Thyroid gland (tissue), 4 donors: ENCODE results near the gene ARMC9. TPM values are rescaled to one million over a fixed set of nuclear protein-coding genes. Genes with fewer than 3 reads are reported as not detected.

Experiments used
- DNase-seq, 2 donors: peaks; one replicate each; pipeline ENCODE4 v3.0.0-alpha.2; 2019
- H3K27ac ChIP-seq, 3 donors: fragments of 200-600 bp; sonication (generic); 1 replicate in 2 of 3; 2 replicates in 1 of 3; pipeline ENCODE4 v1.5.1; 2016 to 2019; ENCODE audit warnings: mild to moderate bottlenecking in 1 of 3, moderate library complexity in 1 of 3
- H3K27me3 ChIP-seq: fragments of 200-600 bp; sonication (generic); one replicate; pipeline ENCODE4 v1.5.1; 2019
- H3K36me3 ChIP-seq, 2 donors: fragments of 200-600 bp; sonication (generic); one replicate each; pipeline ENCODE4 v1.5.1; 2016 to 2019
- H3K4me1 ChIP-seq, 2 donors: fragments of 200-600 bp; sonication (generic); one replicate each; pipeline ENCODE4 v1.5.1; 2017 to 2019
- H3K4me3 ChIP-seq, 3 donors: fragments of 200-600 bp; sonication (generic); replicated peaks in 1 of 3; 1 replicate in 2 of 3; 2 replicates in 1 of 3; pipeline ENCODE4 v1.5.1; 2016; ENCODE audit warnings: mild to moderate bottlenecking in 1 of 3
- H3K9me3 ChIP-seq: fragments of 200-600 bp; sonication (generic); one replicate; pipeline ENCODE4 v1.5.1; 2017
- CTCF ChIP-seq, 6 experiments: fragments of 200-600 bp in 3 of 6; fragments of 450-650 bp in 3 of 6; sonication (generic) in 3 of 6; IDR thresholded peaks; one replicate each; pipeline ENCODE4 v1.5.1; 2016 to 2019; ENCODE audit warnings: antibody characterized with exemption in 6 of 6, mild to moderate bottlenecking in 2 of 6, inconsistent platforms in 1 of 6, moderate library complexity in 1 of 6
- POLR2A ChIP-seq, 2 donors: fragments of 450-650 bp; IDR thresholded peaks; one replicate each; pipeline ENCODE4 v1.6.1; 2017; ENCODE audit warnings: antibody characterized with exemption in 2 of 2, mild to moderate bottlenecking in 2 of 2, moderate library complexity in 1 of 2
- WGBS, 2 donors: methylation state at CpG; one replicate each; pipeline ENCODE4 v1.1.5; 2017; 5-methylcytosine and 5-hydroxymethylcytosine counted together
- intact Hi-C: fragments of 100-400 bp; cut with DNase I; formaldehyde crosslinking; loops from one replicate; pipeline ENCODE4 v1.15.1; 2023
- total RNA-seq, 4 donors: library from RNA; depleted of rRNA; stranded (reverse); fragments of >200 nt; gene quantifications; one replicate each; pipeline ENCODE4 v1.2.3, GENCODE V29; 2016

Gene ARMC9
- total RNA-seq, 4 donors from 2014 or later: 20.3 to 30.7 (median 28.0) TPM

GRCh38 chr2:231257763-231258162, 59.3 kb downstream of the ARMC9 start:
- DNase-seq: no peak
- H3K27ac ChIP-seq: no peak overlapping the region
- H3K4me3 ChIP-seq: no peak overlapping the region
- peaks cover 0 to 6% of the 10 kb centered on the region in 2 donors for H3K36me3 ChIP-seq
- TF ChIP-seq POLR2A (IDR thresholded peaks at IDR 0.05) (no peak), CTCF (IDR thresholded peaks at IDR 0.05) (no peak)
- no peaks in the 10 kb centered on the region for H3K27me3 ChIP-seq
- H3K9me3 ChIP-seq: no peaks in the 10 kb centered on the region
- intact Hi-C loops: no loop called here
- no peaks in the 10 kb centered on the region for H3K4me1 ChIP-seq
- 94 to 99% methylated on average over 4 of the region's 4 CpGs for WGBS, 2 donors

- Histone ChIP-seq H3K27ac (no peak overlapping the region), H3K36me3 (peaks cover 2 to 6% of the 10 kb centered on the region in 2 donors), H3K27me3 (no peaks in the 10 kb centered on the region), H3K9me3 (no peaks in the 10 kb centered on the region), H3K4me1 (no peaks in the 10 kb centered on the region), H3K4me3 (no peak overlapping the region)
- TF ChIP-seq CTCF (IDR thresholded peaks at IDR 0.05): no peak
- TF ChIP-seq POLR2A (IDR thresholded peaks at IDR 0.05): no peak
- DNase-seq: no peak
- intact Hi-C loops: no loop called here
- 94 to 97% methylated on average over 4 of the region's 4 CpGs for WGBS, 2 donors
These were observed 60.3 kb downstream of the ARMC9 start for GRCh38 chr2:231258701-231259100.

GRCh38 chr2:231259104-231259503, 60.7 kb downstream of the ARMC9 start:
- Histone ChIP-seq H3K27me3 (no peaks in the 10 kb centered on the region), H3K4me3 (no peak overlapping the region), H3K36me3 (peaks cover 2 to 6% of the 10 kb centered on the region in 2 donors), H3K4me1 (no peaks in the 10 kb centered on the region), H3K9me3 (no peaks in the 10 kb centered on the region), H3K27ac (no peak overlapping the region)
- no peak for TF ChIP-seq POLR2A (IDR thresholded peaks at IDR 0.05)
- TF ChIP-seq CTCF (IDR thresholded peaks at IDR 0.05): no peak
- no peak for DNase-seq
- 90 to 96% methylated on average over 5 of the region's 5 CpGs for WGBS, 2 donors
- intact Hi-C loops: no loop called here

- TF ChIP-seq POLR2A (IDR thresholded peaks at IDR 0.05) (no peak), CTCF (IDR thresholded peaks at IDR 0.05) (no peak)
- H3K36me3 ChIP-seq: peaks cover 2 to 6% of the 10 kb centered on the region in 2 donors
- DNase-seq: no peak
- no peak overlapping the region for H3K27ac ChIP-seq
- no peaks in the 10 kb centered on the region for H3K9me3 ChIP-seq
- no peaks in the 10 kb centered on the region for H3K27me3 ChIP-seq
- 85 to 89% methylated on average over 15 of the region's 15 CpGs for WGBS, 2 donors
- H3K4me3 ChIP-seq: no peak overlapping the region
- no peaks in the 10 kb centered on the region for H3K4me1 ChIP-seq
- intact Hi-C loops: no loop called here
These were observed 62.2 kb downstream of the ARMC9 start for GRCh38 chr2:231260442-231261208.

- H3K4me1 ChIP-seq: no peaks in the 10 kb centered on the region
- no peaks in the 10 kb centered on the region for H3K27me3 ChIP-seq
- H3K36me3 ChIP-seq: peaks cover 0 to 2% of the 10 kb centered on the region in 2 donors
- no peak for TF ChIP-seq CTCF (IDR thresholded peaks at IDR 0.05)
- TF ChIP-seq POLR2A (IDR thresholded peaks at IDR 0.05): no peak
- no peaks in the 10 kb centered on the region for H3K9me3 ChIP-seq
- intact Hi-C loops: no loop called here
- 91% methylated on average over 10 of the region's 10 CpGs for WGBS, 2 donors
- DNase-seq: no peak
- H3K4me3 ChIP-seq: no peak overlapping the region
- H3K27ac ChIP-seq: no peak overlapping the region
These were observed 64.8 kb downstream of the ARMC9 start for GRCh38 chr2:231263118-231263831.
